T-helper 1 cell treated with Interleukin-12 subunit alpha and Interleukin-12 subunit beta and Interleukin-4 antibody, amounts not matched to agents 30 ng/mL and 1 ng/mL, for 36 hours (primary cell): ENCODE results near the gene CLRN1. TPM values are rescaled to one million over a fixed set of nuclear protein-coding genes. Genes with fewer than 3 reads are reported as not detected.

Experiments used
- intact Hi-C: fragments of 100-400 bp; cut with micrococcal nuclease; formaldehyde crosslinking; loops from one replicate; pipeline ENCODE4 v1.15.1; 2024
- total RNA-seq: library from RNA; stranded (reverse); gene quantifications from 2 replicates; pipeline ENCODE4 v1.2.3, GENCODE V29; 2022

Gene CLRN1
- total RNA-seq, 1 donor from 2014 or later = not detected

DNA sequence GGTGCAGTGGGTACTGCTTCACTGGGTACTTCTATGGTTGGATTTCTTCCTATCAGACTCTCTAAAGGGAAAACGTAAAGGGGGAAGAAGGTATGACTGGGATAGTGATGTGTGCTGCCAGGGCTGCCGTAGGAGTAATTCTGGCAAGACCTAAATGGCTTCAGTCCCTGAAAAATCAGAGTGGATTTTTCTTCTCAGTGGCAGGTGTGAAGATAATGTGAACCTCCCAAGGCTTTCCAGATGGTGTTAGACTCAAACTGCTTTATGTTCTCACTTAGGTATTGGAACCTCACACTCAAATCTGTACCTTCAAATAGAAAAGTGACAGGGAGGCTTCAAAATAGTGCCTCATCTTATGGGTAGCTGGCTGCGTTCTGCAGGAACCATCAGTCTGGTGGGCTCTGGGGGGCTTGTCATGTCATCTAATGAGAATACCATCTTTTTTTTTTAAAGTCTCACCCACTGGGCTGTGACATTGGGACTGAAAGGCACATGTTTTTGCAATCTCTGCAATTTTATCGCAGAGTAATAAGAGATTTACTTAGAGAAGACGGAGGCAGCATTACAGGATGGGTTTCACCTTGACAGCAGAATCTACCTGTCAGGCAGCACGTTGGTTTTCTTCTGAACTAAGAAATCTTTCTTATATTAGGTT lies 95.8 kb downstream of the CLRN1 start:
- intact Hi-C loops = no loop called here

Other genes with a start within 250 kb of the CLRN1 start
- gene SIAH2, start 209.6 kb downstream of the CLRN1 start, total RNA-seq = 45.9 and 51.6 TPM in 2 replicates
- not detected in 2 replicates for gene MINDY4B, start 67.3 kb downstream of the CLRN1 start, total RNA-seq
- 1.4 and 2.2 TPM in 2 replicates for gene MED12L, start 112.9 kb upstream of the CLRN1 start, total RNA-seq
- 246 and 257 TPM in 2 replicates for gene GPR171, start 230.5 kb upstream of the CLRN1 start, total RNA-seq